GM12892 (cell line): ENCODE data around the gene MMP21.

Experiments used
- DNase-seq: peaks from one replicate; pipeline ENCODE4 v3.0.0; 2011; ENCODE audit not compliant: insufficient read length
- FAIRE-seq: peaks from 2 replicates; lab custom pipeline; 2011; peaks lifted over from hg19 to GRCh38; lab: Jason Lieb, UNC
- POLR2A ChIP-seq: IDR thresholded peaks from 2 replicates; pipeline ENCODE4 v1.6.1; 2011; ENCODE audit warnings: low read depth, low read length, control low read depth
- POLR2AphosphoS5 ChIP-seq: IDR thresholded peaks from 2 replicates; pipeline ENCODE4 v1.6.1; 2011; ENCODE audit warnings: low read depth, low read length, control low read depth
- TAF1 ChIP-seq: IDR thresholded peaks from 2 replicates; pipeline ENCODE4 v1.6.1; 2011; ENCODE audit warnings: low read depth, mild to moderate bottlenecking, control low read depth, low read length, borderline replicate concordance

MMP21 gene

GRCh38 chr10:125802739-125803138 is 27.1 kb upstream of the MMP21 start:
- TF ChIP-seq TAF1 (no peak), POLR2A (no peak), POLR2AphosphoS5 (no peak)
- DNase-seq (no peak), FAIRE-seq (no peak)

- FAIRE-seq (no peak), DNase-seq (no peak)
- no peak for TF ChIP-seq POLR2A
- TF ChIP-seq TAF1: no peak
- no peak for TF ChIP-seq POLR2AphosphoS5
These were observed 26.5 kb upstream of the MMP21 start for GRCh38 chr10:125802131-125802530.

GRCh38 chr10:125801574-125801973 is 26.0 kb upstream of the MMP21 start:
- DNase-seq (no peak), FAIRE-seq (no peak)
- TF ChIP-seq TAF1: no peak

DNA sequence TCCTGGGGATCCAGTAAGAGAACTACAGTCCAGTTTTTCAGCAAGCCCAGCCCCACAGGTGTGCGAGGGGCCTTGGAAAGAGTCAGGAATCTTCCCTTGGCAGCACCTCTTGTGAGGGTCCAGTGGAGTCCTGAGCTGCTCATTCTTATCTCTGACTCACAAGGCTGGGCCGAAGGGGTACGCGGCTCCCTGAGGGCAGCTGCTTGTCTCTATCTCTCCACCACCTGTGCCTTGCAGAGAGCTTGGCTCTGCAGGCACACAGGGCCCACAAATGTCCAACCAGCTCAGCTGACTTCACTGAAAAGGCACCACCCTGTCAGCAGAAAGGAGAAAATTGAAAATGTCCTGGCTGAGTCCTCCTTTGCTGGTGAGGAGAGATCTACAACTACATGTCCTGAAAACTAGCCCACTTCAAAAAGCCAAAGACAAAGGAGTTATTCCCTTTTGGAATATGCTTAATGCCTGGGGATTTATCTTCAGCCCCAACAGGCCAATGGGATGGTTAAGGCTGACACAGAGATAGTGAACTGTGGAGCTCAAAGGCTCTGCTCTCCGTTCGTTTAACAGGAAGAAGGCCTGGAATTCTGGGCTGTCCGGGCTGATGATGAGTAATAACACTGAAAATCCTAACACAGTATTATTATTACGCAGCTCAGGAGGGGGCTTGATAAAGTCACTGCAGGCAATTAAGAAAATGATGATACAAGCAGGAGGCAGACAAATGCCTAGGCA is 24.0 kb upstream of the MMP21 start:
- FAIRE-seq: no peak
- TF ChIP-seq POLR2AphosphoS5 (no peak), POLR2A (no peak), TAF1 (no peak)
- no peak for DNase-seq

DNA sequence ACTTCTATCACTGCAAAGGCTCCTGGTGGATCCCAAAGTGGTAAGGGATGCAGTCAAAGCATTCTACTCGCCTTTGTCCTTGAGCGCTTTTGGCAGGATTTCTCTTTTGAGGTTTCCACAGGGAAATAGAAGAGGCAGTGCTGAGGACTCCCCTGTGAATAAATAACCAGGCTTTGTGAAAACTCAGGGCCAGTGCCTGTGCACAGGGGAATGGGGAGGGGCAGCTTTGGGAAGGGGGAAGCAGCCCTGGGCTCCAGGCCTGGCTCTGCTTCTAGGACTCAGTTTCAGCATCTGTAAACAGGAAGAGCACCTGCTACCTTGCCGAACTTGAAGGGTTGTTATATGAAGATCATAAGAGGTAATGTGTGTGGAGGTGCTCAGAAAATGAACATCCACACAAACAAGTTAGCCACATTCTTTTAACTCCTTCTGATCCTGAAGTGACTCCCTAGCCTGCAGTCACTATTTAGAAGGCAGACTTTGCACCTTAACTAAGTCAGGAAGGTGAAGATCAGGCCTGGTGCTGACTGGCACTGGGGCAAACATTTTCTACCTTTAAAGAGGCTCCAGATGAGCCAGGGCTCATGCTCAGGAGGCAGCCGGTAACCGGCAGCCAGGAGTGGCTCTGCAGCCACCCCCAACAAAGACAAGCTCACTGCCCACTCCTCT is 22.5 kb upstream of the MMP21 start:
- TF ChIP-seq POLR2AphosphoS5 (no peak), TAF1 (no peak), POLR2A (no peak)
- DNase-seq (no peak), FAIRE-seq (no peak)

DNA sequence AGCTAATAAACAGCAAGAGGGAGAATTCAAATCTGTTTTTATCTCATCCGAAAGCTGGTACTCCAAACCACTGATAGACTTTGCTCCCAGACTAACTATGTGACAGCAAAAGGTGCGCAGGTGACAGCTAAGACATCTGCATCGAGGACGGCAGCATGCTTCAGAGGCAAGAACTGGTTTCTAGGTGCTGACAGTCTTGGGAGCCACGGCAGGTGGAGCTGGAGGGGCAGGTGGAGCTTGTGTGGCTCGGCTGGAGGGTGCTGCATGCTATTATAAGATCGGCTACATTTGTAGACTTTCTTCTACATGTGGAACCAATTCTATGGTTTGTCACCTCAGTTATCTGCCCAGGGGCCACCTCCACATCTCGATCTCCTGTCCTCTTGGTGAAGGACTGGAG is 21.8 kb upstream of the MMP21 start:
- FAIRE-seq: no peak
- DNase-seq: no peak
- TF ChIP-seq TAF1: no peak
- no peak for TF ChIP-seq POLR2A
- TF ChIP-seq POLR2AphosphoS5: no peak

DNA sequence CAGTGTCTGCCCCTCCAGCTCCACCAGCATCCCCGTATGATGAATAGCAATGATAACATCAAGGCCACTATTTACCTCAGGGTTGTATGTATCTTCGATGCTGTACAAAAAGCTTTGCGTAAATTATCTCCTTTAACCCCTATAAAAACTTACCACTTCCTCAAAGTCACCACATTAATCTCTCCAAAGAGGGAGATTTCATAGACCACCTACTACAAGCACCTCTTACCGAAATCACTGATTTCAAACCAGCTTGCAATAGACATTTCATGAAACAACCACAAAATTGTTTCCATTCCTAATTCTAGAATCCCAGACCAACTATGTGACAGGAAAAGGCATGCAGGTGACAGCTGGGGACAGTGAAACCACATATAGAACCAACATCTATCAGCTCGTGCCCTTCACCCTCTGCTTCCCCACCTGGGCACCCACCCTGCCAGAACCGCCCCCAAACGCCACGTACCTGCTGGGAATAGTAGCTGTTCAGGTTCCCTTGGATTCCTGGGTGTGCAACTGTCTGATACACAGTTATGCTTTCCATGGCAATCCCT is 20.1 kb upstream of the MMP21 start:
- no peak for DNase-seq
- no peak for TF ChIP-seq TAF1
- TF ChIP-seq POLR2A: no peak
- TF ChIP-seq POLR2AphosphoS5: no peak
- FAIRE-seq: no peak

- no peak for TF ChIP-seq TAF1
- no peak for TF ChIP-seq POLR2A
- TF ChIP-seq POLR2AphosphoS5: no peak
- FAIRE-seq (no peak), DNase-seq (no peak)
These were observed 19.5 kb upstream of the MMP21 start for GRCh38 chr10:125795128-125795527.

- no peak for TF ChIP-seq TAF1
- TF ChIP-seq POLR2AphosphoS5: no peak
- no peak for TF ChIP-seq POLR2A
- no peak for FAIRE-seq
- no peak for DNase-seq
These were observed 17.0 kb upstream of the MMP21 start for GRCh38 chr10:125792342-125793300.

DNA sequence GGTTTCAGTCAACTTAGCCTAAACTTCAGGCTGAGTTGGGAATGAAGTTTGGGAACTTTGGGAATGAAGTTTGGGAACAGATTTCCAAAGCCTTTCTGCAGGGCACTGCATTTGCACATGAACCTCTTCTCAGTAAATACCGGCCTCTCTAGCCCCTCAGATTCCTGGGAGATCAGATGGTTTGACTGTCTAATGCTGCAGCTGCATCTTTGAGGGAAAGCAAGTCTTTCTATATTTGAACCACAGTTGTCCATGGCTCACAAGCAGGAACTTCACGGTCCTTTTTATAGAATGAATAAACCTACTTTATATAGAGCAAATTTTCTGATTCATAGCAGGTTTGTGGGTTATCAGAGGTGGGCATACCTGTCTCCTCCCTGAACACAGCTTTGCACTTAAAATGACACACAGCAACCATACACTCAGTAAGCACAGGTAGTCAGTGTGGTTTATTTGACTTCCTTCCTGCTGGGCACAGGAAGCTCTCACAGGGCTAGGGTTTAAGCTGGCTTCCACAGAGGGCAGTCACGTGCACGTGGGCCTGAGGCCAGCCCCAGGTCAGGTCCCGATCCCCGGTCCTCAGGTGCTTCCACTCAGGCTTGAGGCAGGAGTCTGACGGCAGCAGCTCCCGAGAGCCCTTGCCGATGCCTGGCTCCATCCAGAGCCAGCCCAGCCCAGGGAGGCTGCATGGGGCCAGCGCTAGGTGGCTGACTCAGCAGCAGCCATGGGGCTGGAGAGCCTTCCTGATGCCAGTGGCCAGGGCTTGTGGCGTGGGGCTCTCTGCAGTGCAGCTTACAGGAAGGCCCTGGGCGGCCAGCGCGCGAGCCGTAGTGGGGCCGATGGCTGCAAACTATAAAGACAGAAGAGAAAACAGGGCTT is 12.8 kb upstream of the MMP21 start:
- FAIRE-seq (no peak), DNase-seq (no peak)
- no peak for TF ChIP-seq TAF1
- TF ChIP-seq POLR2AphosphoS5: no peak
- TF ChIP-seq POLR2A: no peak

DNA sequence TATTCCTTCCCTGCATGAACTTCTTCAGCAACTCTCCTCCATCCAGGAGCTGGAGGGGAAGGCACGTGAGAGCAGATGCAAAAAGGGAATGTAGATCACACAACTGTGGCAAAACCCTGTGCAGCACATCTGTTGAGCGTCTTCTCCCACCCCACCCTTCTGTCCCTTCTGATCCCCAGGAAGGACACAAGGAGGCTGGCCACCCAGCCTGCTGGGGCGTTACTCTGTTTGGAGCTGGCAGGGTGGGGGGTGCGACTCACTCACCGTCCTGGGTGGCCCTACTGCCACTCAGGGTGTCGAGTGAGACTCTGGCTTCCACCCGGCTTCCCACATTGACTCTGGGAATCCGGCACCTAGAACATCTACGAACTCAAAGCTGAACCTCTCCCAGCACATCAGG is 10.2 kb upstream of the MMP21 start:
- DNase-seq (no peak), FAIRE-seq (no peak)
- TF ChIP-seq POLR2AphosphoS5: no peak
- TF ChIP-seq POLR2A: no peak
- TF ChIP-seq TAF1: no peak
